GM13977 (cell line): ENCODE data around the gene ANKS3.

ENCODE experiments used
- DNase-seq: peaks from one replicate; pipeline ENCODE4 v3.0.0; 2012; ENCODE audit warnings: low spot score
- in situ Hi-C: fragments of 300-500 bp; cut with MboI; formaldehyde crosslinking; loops from one replicate; pipeline ENCODE4 v1.12.0; 2022; ENCODE audit warnings: low sequenced_read_pairs, low pct_unique_long_range_greater_than_20kb, mixed read lengths, inconsistent platforms; ENCODE audit not compliant: unreplicated experiment
- TF ChIP-seq, protein P1 (sequence below): IDR thresholded peaks from 2 replicates; pipeline ENCODE4 v1.5.1; 2012; ENCODE audit warnings: mild to moderate bottlenecking, control low read depth; ENCODE audit not compliant: insufficient read depth; ENCODE audit errors: extremely low read depth, missing control alignments

The ANKS3 gene, protein sequence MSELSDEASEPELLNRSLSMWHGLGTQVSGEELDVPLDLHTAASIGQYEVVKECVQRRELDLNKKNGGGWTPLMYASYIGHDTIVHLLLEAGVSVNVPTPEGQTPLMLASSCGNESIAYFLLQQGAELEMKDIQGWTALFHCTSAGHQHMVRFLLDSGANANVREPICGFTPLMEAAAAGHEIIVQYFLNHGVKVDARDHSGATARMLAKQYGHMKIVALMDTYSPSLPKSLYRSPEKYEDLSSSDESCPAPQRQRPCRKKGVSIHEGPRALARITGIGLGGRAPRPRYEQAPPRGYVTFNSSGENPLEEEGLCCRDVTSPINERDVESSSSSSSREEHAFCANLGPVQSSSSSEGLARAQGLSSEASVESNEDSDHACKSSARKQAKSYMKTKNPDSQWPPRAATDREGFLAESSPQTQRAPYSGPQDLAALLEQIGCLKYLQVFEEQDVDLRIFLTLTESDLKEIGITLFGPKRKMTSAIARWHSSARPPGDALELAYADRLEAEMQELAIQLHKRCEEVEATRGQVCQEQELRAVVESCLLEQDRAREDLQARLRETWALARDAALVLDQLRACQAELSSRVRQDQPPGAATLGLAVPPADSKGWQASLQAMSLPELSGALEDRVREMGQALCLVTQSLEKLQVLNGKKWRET

DNA sequence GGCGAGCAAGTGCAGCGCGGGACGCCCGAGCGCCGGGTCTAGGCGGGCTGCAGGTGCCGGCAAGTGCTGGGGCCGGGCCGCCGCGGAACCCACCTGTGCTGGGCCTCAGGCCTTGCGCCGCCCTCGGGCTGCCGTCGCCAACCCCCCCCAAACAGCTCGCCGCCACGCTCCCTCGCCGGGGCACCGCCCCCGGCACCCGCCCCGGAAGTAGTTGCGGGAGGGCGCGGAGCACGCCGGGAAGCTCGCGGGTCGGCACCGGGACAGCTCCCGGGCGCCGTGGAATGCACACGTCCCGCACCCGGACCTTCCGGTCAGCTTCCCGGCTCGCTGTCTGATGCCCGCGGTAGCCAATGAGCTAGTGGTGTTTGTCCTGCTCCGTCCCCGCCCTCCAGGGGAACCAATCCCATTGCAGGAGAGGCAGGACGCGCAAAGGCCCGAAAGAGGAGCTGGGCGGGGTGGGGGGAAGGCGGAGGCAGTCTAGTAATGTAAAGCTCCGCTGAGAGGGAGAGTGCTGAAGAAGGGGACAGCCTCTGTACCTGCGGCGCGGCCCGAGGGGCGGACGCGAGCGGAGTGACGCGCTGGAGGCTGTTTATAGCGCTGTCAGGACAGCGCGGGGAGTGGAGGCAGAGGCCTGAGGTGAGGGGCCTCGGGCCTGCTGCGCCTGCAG, at the start of gene ANKS3, which contains the start of gene DNAAF8:
TSS of gene ANKS3 (minus strand) at position 209 of the 667 bp plus-strand sequence. CDS start 4,122 bp downstream, outside the sequence.
TSS of gene DNAAF8 (plus strand) at position 475 of the 667 bp plus-strand sequence. CDS start 1,978 bp downstream, outside the sequence.
- DNase-seq: peak; percentile 93
- in situ Hi-C loops: loop anchor here (25.0 kb wide), 1 partner anchor 328 kb away; the partner anchor contains the start of genes ALG1 and C16orf89
- TF ChIP-seq, protein P1, sequence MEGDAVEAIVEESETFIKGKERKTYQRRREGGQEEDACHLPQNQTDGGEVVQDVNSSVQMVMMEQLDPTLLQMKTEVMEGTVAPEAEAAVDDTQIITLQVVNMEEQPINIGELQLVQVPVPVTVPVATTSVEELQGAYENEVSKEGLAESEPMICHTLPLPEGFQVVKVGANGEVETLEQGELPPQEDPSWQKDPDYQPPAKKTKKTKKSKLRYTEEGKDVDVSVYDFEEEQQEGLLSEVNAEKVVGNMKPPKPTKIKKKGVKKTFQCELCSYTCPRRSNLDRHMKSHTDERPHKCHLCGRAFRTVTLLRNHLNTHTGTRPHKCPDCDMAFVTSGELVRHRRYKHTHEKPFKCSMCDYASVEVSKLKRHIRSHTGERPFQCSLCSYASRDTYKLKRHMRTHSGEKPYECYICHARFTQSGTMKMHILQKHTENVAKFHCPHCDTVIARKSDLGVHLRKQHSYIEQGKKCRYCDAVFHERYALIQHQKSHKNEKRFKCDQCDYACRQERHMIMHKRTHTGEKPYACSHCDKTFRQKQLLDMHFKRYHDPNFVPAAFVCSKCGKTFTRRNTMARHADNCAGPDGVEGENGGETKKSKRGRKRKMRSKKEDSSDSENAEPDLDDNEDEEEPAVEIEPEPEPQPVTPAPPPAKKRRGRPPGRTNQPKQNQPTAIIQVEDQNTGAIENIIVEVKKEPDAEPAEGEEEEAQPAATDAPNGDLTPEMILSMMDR: no peak

DNA sequence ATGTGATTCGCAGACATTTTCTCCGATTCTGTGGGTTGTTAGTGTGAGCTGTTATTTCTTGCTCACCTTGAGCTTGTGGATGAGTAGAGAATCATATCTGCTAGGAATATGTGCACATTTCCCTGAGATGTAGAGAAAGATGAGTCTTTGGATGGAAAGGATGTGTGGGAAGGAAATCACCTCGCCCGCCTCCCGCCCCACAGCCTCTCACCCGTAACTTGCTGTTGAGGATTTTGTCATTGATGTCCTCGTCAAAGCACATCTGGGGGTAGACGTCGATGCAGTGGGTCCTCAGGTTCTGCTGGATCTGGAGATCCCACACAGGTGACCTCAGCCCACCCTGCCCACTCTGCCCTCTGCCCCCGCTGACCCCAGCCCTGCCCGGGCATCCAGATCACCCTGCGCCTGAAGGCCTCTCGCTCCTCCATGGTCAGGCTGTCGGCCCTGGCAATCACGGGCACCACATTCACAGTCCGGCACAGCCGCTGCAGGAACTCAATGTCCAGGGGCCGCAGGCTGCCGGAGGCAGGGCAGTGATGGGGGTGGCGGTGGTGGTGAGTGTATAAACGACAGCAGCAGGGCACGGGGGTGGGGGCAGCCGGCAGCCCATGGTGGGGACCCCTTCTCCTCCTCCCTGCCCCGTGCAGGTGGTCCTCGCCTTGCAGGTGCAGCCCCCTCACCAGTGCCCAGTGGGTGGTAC, 49.3 kb upstream of the ANKS3 start:
- TF ChIP-seq, protein P1: no peak
- in situ Hi-C loops: no loop called here
- DNase-seq: no peak

DNA sequence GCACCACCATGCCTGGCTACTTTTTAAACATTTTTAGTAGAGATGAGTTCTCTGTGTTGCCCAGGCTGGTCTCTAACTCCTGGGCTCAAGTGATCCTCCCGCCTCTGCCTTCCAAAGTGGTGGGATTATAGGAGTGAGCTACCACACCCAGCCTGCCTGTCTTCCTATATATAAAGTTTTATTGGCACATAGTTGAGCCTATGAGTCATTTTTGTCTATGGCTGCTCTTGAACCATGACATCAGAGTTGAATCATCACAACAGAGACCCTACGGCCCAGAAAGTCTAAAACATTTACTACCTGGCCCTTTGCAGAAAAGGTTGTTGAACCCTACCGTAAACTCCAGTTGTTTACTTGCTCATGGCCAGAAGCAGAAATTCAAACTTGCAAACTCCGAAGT, 46.2 kb upstream of the ANKS3 start:
- no peak for DNase-seq
- TF ChIP-seq, protein P1: no peak

DNA sequence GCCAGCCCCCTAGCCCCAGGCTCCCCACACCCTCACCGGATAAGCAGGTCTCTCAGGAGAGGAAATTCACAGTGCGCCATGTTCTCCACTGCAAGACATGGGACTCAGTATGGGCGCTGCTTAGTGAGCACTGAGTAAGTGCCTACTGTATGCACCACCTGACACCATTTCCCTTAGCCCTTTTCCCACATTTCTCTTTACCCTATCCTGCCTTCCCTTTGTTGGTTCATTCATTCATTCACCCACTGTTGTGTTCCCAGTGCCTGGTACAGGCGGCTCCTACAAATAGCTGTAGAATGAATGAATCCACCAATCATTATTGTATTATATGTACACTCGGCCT, 44.0 kb upstream of the ANKS3 start:
- TF ChIP-seq, protein P1: no peak
- in situ Hi-C loops: no loop called here

More for the DNA sequence above, 46.2 kb upstream of the ANKS3 start:
- in situ Hi-C loops: no loop called here

DNA sequence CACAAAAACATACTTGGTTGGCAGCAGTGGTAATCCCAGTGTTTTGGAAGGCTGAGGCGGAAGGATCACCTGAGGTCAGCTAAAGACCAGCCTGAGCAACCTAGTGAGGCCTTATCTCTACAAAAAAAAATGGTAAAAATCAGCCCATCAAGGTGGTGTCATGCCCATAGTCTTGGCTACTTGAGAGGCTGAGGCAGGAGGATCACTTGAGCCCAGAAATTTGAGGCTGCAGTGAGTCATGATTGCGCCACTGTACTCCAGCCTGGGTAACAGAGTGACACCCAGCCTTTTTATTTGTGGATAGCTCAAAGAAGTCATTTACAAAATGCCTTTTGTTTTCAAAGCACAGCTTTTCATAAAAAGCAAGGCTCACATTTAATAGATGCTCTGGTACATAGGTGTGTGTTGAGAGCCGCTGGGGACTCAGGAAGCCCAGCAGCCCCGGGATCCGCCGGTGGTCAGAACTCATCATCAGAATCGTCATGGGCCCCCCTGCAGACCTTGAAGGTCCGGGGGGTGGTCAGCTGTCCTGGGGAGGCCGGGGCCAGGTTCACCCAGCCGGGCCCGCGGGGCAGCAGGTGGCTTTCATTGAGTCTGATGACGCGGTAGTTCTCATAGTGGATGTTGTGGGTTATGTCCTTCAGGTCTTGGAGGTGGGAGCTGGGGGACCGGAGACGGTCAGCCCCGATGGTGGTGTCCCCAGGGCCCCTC, 43.4 kb upstream of the ANKS3 start:
- in situ Hi-C loops: no loop called here
- DNase-seq: no peak
- TF ChIP-seq, protein P1: no peak

More for the DNA sequence above, 44.0 kb upstream of the ANKS3 start:
- no peak for DNase-seq
